OCI-LY3 (cell line): ENCODE measurements around the gene TMEM144.

Experiments
- EZH2phosphoT487 ChIP-seq: fragments of 200-600 bp; shearing (Covaris generic); IDR thresholded peaks from 2 replicates; pipeline ENCODE4 v1.6.1; 2018; ENCODE audit warnings: antibody characterized with exemption, mixed run types, low read depth
- TF ChIP-seq, protein P1 (sequence below): fragments of 200-600, 300-600 bp; sonication (generic); IDR thresholded peaks from 2 replicates; pipeline ENCODE4 v1.5.1; 2014; ENCODE audit warnings: antibody characterized with exemption, low read length, low read depth

GRCh38 chr4:158163941-158164767 is 46.1 kb upstream of the TMEM144 start:
- TF ChIP-seq, protein P1, sequence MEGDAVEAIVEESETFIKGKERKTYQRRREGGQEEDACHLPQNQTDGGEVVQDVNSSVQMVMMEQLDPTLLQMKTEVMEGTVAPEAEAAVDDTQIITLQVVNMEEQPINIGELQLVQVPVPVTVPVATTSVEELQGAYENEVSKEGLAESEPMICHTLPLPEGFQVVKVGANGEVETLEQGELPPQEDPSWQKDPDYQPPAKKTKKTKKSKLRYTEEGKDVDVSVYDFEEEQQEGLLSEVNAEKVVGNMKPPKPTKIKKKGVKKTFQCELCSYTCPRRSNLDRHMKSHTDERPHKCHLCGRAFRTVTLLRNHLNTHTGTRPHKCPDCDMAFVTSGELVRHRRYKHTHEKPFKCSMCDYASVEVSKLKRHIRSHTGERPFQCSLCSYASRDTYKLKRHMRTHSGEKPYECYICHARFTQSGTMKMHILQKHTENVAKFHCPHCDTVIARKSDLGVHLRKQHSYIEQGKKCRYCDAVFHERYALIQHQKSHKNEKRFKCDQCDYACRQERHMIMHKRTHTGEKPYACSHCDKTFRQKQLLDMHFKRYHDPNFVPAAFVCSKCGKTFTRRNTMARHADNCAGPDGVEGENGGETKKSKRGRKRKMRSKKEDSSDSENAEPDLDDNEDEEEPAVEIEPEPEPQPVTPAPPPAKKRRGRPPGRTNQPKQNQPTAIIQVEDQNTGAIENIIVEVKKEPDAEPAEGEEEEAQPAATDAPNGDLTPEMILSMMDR: no peak
- no peak for TF ChIP-seq EZH2phosphoT487
